Effector CD4-positive, alpha-beta T cell (primary cell): ENCODE measurements around the gene ZNF680.
A peak's percentile ranks its signal among the peaks of the same experiment; 100 is the strongest.
"Not testable (repeated sequence)": the region's sequence is repeated elsewhere in the genome, so short reads cannot be mapped to it uniquely, and the experiment has no call there.

ENCODE experiments used
- DNase-seq: peaks from one replicate; pipeline ENCODE4 v3.0.0-alpha.2; 2020
- total RNA-seq: gene quantifications from one replicate; lab custom pipeline; 2026; lab: John Stamatoyannopoulos, UW

Gene ZNF680
- total RNA-seq, result 19.9 reads per million, percentile 46 among the genes with 10 or more reads in this experiment

- peak; percentile 83 for DNase-seq
Measured at GRCh38 chr7:64562626-64563278, at the start of gene ZNF680. ZNF680 (minus strand) TSS chr7:64563071; CDS start chr7:64562954, 117 bp downstream.

- no peak for DNase-seq
Measured at GRCh38 chr7:64612452-64612851, 49.6 kb upstream of the ZNF680 start.

GRCh38 chr7:64611717-64612116 is 48.8 kb upstream of the ZNF680 start:
- DNase-seq, result no peak

DNA sequence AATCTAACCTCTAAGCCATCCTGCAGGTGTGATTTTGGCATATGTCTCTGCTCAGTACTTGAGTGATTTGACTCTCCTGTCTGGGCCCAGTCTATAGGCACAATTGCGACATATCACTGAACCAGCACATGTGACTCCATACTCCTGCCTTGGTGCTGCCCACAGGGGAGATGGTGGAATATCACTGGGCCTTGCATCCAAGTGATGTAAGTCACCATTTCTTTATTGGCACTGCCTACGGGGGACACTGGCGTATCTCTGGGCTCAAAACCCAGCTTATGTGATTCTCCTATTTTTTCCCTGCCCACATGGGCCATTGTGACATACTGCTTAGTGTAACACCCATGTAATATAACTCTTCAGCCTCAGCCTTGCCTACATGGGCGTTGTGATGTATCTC is 48.1 kb upstream of the ZNF680 start:
- no peak for DNase-seq

DNA sequence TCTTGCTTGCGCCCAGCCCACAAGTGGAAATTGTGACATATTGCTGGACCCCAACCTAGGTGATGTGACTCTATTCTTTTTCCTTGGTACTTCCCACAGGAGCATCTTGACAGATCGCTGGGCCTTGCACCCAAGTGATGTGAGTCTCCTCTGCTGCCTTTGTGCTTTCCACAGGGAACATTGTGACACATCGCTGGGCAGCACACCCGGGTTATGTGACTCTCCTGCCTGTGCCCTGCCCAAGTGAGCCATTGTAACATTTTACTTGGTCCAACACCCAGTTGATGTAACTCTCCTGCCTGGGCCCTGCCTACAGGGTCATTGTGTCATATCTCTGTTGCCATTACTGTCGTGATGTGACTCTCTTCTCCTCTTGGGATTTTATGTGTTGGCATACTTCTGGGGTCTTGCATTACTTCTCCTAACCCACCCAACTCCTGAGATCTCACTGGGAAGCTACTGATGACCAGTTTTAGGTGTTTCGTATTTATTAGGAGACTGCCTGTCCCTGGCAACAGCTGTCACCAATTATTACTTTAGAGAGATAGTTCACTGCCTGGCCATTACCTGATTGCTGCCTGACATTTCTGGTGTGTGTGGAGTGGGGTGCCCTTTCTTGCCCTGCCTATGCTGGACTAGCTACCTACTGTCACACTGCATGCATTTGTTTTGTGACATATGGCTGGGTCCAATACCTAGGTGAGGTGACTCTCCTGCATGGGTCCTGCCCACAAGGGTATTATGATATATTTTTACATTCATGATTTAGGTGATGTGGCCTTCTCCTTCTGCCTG is 45.4 kb upstream of the ZNF680 start:
- no peak for DNase-seq

GRCh38 chr7:64606385-64606784 is 43.5 kb upstream of the ZNF680 start:
- DNase-seq, result no peak

DNA sequence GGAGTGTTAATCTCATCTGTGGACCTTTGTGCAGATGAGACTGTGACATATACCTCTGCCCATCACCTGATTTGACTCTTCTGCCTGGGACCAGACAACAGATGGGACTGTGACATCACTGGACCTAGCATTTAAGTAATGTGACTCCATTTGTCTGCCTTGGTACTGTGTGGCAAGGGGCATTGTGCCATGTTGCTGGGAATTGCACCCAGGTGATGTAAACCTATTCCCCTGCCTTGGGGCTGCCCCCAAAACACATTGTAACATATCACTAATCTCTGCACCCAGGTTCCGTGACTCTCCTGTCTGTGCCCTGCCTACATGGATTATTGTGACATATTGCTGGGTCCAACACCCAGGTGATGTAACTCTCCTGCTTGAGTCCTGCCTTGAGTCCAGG is 40.4 kb upstream of the ZNF680 start:
- no peak for DNase-seq

DNA sequence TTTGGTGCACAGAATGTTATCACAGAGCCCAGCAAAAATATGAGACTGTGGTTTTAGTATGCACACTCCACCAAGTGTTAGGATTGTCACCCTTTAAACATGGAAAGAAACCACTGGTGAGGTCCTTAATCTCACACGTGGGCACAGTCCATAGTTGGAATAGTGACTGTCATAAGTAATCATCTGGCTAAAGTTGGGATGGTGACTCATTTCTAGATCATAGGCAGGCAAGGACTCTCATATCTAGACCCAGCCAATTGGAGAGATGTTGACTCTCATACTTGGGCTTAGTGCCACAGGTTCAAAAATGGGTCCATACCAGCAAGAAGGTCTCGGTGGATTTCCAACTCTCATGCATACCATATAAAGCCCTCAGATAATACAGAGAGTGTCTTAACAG is 39.6 kb upstream of the ZNF680 start:
- DNase-seq, result no peak

DNA sequence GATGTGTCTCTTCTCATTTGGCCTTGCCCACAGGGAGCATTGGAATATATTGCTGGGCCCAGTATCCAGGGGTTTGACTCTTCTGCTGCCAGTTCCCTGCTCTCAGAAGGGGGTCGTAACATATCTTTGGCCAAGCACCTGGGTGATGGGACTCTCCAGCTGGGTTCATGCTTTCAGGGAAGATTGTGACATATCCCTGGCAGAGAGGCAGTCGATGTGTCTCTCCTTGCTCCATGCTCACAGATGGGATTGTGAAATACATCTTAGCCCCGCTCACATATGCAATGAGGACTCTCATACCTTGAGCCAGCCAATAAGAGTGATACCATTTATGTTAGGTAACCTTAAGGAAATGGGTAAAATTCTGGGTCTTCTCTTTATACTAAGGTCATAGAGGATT is 39.2 kb upstream of the ZNF680 start:
- no peak for DNase-seq

GRCh38 chr7:64599359-64599758 is 36.5 kb upstream of the ZNF680 start:
- DNase-seq, result no peak

DNA sequence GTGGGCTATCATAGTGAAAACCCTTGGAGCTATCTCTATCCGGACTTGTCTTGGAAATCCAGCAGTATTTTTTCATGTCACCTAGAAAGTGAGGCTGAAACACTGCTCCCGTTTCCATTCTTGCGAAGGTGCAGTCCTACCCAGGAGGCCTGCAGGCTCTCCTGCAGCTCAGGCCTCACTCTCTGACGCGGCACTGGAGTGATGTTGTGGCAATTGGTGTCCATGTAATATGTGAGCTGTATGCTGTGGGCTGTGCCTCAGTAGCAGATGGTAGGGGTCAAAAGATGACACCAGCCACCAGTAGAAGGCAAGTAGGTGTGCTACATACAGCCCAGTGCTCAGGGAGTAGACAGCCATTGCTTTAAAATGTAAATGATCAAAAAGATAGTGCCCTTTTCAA is 28.1 kb upstream of the ZNF680 start:
- no peak for DNase-seq

- no peak for DNase-seq
Measured at GRCh38 chr7:64581926-64582894, 19.3 kb upstream of the ZNF680 start.

DNA sequence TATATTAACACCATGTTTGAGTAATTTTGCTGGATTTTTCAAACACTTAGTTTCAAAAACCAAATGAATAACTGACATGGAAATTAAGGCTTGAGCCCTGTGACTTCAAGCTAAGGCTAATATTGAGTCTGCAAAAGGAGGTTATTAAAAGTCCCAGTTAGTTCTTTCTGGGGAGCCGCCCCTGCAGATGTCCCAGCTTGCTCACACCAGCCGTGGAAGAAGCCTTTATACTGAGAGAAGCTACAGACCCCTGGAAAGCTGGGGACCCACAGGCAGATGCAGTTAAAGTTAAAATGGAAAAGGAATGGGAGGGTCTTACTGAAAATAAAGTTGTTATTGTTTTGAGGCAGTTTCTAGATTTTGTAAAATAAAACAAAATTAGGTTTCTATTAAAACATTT is 18.5 kb upstream of the ZNF680 start:
- no peak for DNase-seq

- DNase-seq, result no peak
Measured at GRCh38 chr7:64574540-64575099, 11.7 kb upstream of the ZNF680 start.

DNA sequence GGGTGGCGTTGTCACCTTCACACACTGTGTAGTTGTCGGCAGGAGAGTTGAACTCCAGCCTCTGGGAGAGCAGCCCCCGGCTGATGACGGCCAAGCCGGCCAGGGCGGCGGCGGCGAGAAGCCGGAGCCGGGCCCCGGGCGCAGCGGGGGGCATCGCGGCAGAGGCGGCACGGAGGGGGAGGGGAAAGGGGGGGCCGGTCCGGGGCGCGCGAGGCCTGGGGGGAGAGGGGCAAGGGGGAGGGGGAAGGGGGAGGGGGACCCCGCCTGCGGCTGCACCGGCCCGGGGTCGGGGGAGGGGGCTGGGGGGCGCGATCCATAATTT is 7.4 kb upstream of the ZNF680 start:
- not testable (repeated sequence) for DNase-seq

- peak; percentile 24 for DNase-seq
Measured at GRCh38 chr7:64569372-64570283, 6.8 kb upstream of the ZNF680 start.

GRCh38 chr7:64562256-64562625 is 630 bp downstream of the ZNF680 start:
- DNase-seq, result no peak

- no peak for DNase-seq
Measured at GRCh38 chr7:64559206-64559605, 3.7 kb downstream of the ZNF680 start.

DNA sequence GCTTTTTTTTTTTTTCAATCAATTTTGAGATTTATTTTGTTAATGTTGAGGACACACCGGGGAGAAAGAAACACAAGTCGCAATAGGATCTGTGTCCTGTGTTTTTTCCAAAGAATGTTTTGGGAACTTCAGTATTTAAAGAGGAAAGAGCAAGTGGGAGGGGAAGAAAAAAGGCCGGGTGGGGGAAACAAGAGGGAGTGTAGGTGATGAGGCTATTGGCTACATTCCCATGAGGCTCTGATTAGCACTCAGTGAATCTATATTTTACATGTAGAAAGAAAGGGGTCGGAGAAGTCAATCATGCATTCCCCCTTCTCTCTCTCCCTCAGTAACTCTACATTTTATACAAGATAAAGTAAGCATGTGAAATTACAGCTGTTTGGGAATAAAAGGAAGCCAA is 4.1 kb downstream of the ZNF680 start:
- no peak for DNase-seq

- no peak for DNase-seq
Measured at GRCh38 chr7:64558323-64558705, 4.6 kb downstream of the ZNF680 start.

GRCh38 chr7:64557601-64558322 is 5.1 kb downstream of the ZNF680 start:
- no peak for DNase-seq
